Keratinocyte (primary cell): ENCODE data around the gene ATP5F1E. TPM values are rescaled to one million over a fixed set of nuclear protein-coding genes. Genes with fewer than 3 reads are reported as not detected.

Source experiments
- DNase-seq: peaks from one replicate; pipeline ENCODE4 v3.0.0-alpha.2; 2011; ENCODE audit warnings: low read depth, missing footprints, low spot score
- FAIRE-seq: peaks from 2 replicates; lab custom pipeline; 2011; peaks lifted over from hg19 to GRCh38; lab: Jason Lieb, UNC
- H2AFZ ChIP-seq: 2 replicates; pipeline ENCODE4 v1.6.0; 2012; ENCODE audit warnings: low read length, control low read depth, inconsistent platforms; ENCODE audit not compliant: control insufficient read depth
- H3K27ac ChIP-seq: 2 replicates; pipeline ENCODE4 v1.5.1; 2011; ENCODE audit warnings: low read length; ENCODE audit not compliant: control insufficient read depth, insufficient read depth
- H3K27me3 ChIP-seq: 3 replicates; pipeline ENCODE4 v1.6.0; 2011; ENCODE audit warnings: low read length; ENCODE audit not compliant: control insufficient read depth, insufficient read depth; ENCODE audit errors: extremely low read depth
- H3K36me3 ChIP-seq, 2 experiments: 2 replicates in 1 of 2; 3 replicates in 1 of 2; pipeline ENCODE4 v1.5.1; 2011; ENCODE audit warnings: low read length in 2 of 2, mild to moderate bottlenecking in 1 of 2; ENCODE audit not compliant: control insufficient read depth in 2 of 2, insufficient read depth in 2 of 2; ENCODE audit errors: extremely low read depth in 1 of 2
- H3K4me1 ChIP-seq: 3 replicates; pipeline ENCODE4 v1.5.1; 2011; ENCODE audit warnings: low read length; ENCODE audit not compliant: control insufficient read depth, insufficient read depth; ENCODE audit errors: extremely low read depth
- H3K4me2 ChIP-seq: 3 replicates; pipeline ENCODE4 v1.6.0; 2011; ENCODE audit warnings: low read depth, low read length; ENCODE audit not compliant: control insufficient read depth, insufficient read depth; ENCODE audit errors: extremely low read depth
- H3K4me3 ChIP-seq, 3 experiments: fragments of 200-600 bp in 1 of 3; sonication (generic) in 1 of 3; 2 replicates in 2 of 3; 3 replicates in 1 of 3; pipeline ENCODE4 v1.5.1; 2011 to 2016; ENCODE audit warnings: low read length in 3 of 3, mild to moderate bottlenecking in 3 of 3, control low read depth in 2 of 3, inconsistent platforms in 1 of 3, low read depth in 1 of 3, mixed read lengths in 1 of 3, mixed run types in 1 of 3, moderate library complexity in 1 of 3; ENCODE audit not compliant: control insufficient read depth in 2 of 3, insufficient read depth in 2 of 3; ENCODE audit errors: extremely low read depth in 1 of 3
- H3K79me2 ChIP-seq: 2 replicates; pipeline ENCODE4 v1.6.0; 2012; ENCODE audit warnings: low read length; ENCODE audit not compliant: control insufficient read depth, insufficient read depth
- H3K9ac ChIP-seq: 3 replicates; pipeline ENCODE4 v1.6.0; 2011; ENCODE audit warnings: low read length; ENCODE audit not compliant: control insufficient read depth, insufficient read depth; ENCODE audit errors: extremely low read depth
- H3K9me1 ChIP-seq: 3 replicates; pipeline ENCODE4 v1.6.0; 2011; ENCODE audit warnings: low read length; ENCODE audit not compliant: control insufficient read depth, insufficient read depth; ENCODE audit errors: extremely low read depth
- H3K9me3 ChIP-seq: 2 replicates; pipeline ENCODE4 v1.5.1; 2012; ENCODE audit warnings: low read depth, low read length; ENCODE audit not compliant: control insufficient read depth
- H4K20me1 ChIP-seq: 3 replicates; pipeline ENCODE4 v1.6.0; 2011; ENCODE audit warnings: low read length; ENCODE audit not compliant: control insufficient read depth, insufficient read depth; ENCODE audit errors: extremely low read depth
- CTCF ChIP-seq, 3 experiments: IDR thresholded peaks in 1 of 3; conservative IDR thresholded peaks in 1 of 3; optimal IDR thresholded peaks in 1 of 3; 2 replicates in 2 of 3; 3 replicates in 1 of 3; pipeline versions ENCODE3 to v1.5.1; 2011; ENCODE audit warnings: low read length in 3 of 3, mild to moderate bottlenecking in 3 of 3, moderate library complexity in 2 of 3, control low read depth in 1 of 3, inconsistent platforms in 1 of 3; ENCODE audit not compliant: insufficient read depth in 2 of 3; ENCODE audit errors: extremely low read depth in 1 of 3
- EZH2 ChIP-seq: IDR thresholded peaks from one replicate; pipeline ENCODE4 v1.6.1; 2012; ENCODE audit warnings: inconsistent platforms, mild to moderate bottlenecking, low read length, moderate library complexity
- dilution Hi-C: fragments of 300-500 bp; cut with MboI; formaldehyde crosslinking; loops from one replicate; pipeline ENCODE4 v1.7.0; 2020; ENCODE audit warnings: low sequenced_read_pairs; ENCODE audit not compliant: extremely low pct_ligation_motif_present
- polyA plus RNA-seq, 5 experiments: library from polyadenylated mRNA; depleted of rRNA in 3 of 5; stranded (reverse) in 3 of 5; stranded (forward) in 1 of 5; unstranded in 1 of 5; fragments of >200 nt; gene quantifications; 1 replicate in 1 of 5; 2 replicates in 3 of 5; 3 replicates in 1 of 5; pipeline versions ENCODE4 v1.2.1 to v1.2.3, GENCODE V29; 2011 to 2012; ENCODE audit warnings: missing spikeins in 2 of 5, low read depth in 1 of 5, low replicate concordance in 1 of 5

ATP5F1E gene
- polyA plus RNA-seq, 1 donor (not counting 4 experiments of a cell fraction or from before 2014, with no cell fraction given): 99.7 TPM

- peak overlapping the region; percentile 73 for H3K4me2 ChIP-seq
- H2AFZ ChIP-seq: no peak overlapping the region
- peak overlapping the region in 1 of 3 experiments; percentile 2 for H3K4me3 ChIP-seq
- no peak overlapping the region for H3K27ac ChIP-seq
- H3K4me1 ChIP-seq: peaks cover 32% of the 10 kb centered on the region
- FAIRE-seq: no peak
- H3K9me1 ChIP-seq: peaks cover 4% of the 10 kb centered on the region
- H4K20me1 ChIP-seq: no peaks in the 10 kb centered on the region
- H3K79me2 ChIP-seq: peaks cover 65% of the 10 kb centered on the region
- no peak overlapping the region for H3K9ac ChIP-seq
- no peaks in the 10 kb centered on the region for H3K9me3 ChIP-seq
- no peak for DNase-seq
- TF ChIP-seq CTCF (optimal IDR thresholded peaks at IDR 0.05 in 1 of 3, IDR thresholded peaks at IDR 0.05 in 1 of 3, conservative IDR thresholded peaks at IDR 0.05 in 1 of 3; ENCODE audit: extremely low read depth in 1 of 3, insufficient read depth in 2 of 3, low read length in 3 of 3) (no peak), EZH2 (no peak)
- dilution Hi-C loops: no loop called here
- H3K36me3 ChIP-seq: peaks cover 23 to 37% of the 10 kb centered on the region in 2 experiments
- H3K27me3 ChIP-seq: no peaks in the 10 kb centered on the region
Measured at GRCh38 chr20:59040667-59041066, 8.5 kb upstream of the ATP5F1E start.

- Histone ChIP-seq H3K9ac (no peak overlapping the region), H2AFZ (no peak overlapping the region), H3K27ac (peak overlapping the region; percentile 44), H3K4me3 (peak overlapping the region in 1 of 3 experiments; percentile 3), H3K9me1 (peaks cover 4% of the 10 kb centered on the region), H3K4me1 (peaks cover 32% of the 10 kb centered on the region), H4K20me1 (no peaks in the 10 kb centered on the region), H3K79me2 (peaks cover 68% of the 10 kb centered on the region), H3K4me2 (peak overlapping the region; percentile 46), H3K9me3 (no peaks in the 10 kb centered on the region), H3K36me3 (peaks cover 27 to 40% of the 10 kb centered on the region in 2 experiments), H3K27me3 (no peaks in the 10 kb centered on the region)
- DNase-seq: no peak
- no peak for FAIRE-seq
- TF ChIP-seq EZH2 (no peak), CTCF (optimal IDR thresholded peaks at IDR 0.05 in 1 of 3, IDR thresholded peaks at IDR 0.05 in 1 of 3, conservative IDR thresholded peaks at IDR 0.05 in 1 of 3; ENCODE audit: extremely low read depth in 1 of 3, insufficient read depth in 2 of 3, low read length in 3 of 3) (no peak)
- dilution Hi-C loops: no loop called here
Measured at GRCh38 chr20:59039233-59039632, 7.1 kb upstream of the ATP5F1E start.
